NCI-H2171 (cell line): ENCODE results near the gene EZH2.

ENCODE experiments used
- DNase-seq: peaks from one replicate; lab custom pipeline; 2025; lab: John Stamatoyannopoulos, UW

The EZH2 gene

DNA sequence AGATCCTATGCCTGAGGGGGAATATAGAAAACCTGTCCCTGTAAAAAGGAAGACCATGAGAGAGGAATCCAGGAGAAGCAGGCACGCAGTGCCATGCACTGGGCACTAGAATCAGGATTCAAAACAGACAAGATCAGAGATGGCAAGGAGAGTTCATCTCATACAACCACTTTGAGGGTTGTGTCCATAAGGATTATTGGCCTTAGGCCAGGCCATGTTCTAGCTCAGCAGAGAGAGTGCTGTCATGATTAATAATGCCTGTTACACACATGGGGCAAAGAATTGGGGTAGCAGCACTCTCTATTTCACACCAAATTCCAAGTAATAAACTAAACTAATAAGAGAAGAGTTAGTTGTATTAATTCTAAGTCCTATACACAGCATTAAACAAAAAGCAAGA lies 29.1 kb downstream of the EZH2 start:
- no peak for DNase-seq

DNA sequence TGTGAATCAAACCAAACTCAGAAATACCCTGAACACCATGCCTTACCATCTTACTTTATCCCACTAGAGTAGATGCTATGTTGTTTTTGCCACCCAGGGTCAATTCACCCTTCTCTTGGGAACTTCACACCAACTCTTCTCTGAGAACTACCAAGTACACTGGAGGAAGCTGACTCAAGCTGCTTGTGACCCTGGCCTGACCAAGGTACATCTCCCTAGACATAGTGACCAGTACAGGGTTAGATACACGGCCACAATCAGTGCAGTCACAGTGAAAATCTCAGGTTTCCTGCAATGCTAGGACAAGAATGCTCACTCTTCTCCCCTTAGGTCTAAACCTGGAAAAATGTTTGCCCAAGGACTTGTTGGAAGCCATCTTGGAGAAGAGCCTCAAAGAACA lies 31.8 kb downstream of the EZH2 start:
- no peak for DNase-seq

DNA sequence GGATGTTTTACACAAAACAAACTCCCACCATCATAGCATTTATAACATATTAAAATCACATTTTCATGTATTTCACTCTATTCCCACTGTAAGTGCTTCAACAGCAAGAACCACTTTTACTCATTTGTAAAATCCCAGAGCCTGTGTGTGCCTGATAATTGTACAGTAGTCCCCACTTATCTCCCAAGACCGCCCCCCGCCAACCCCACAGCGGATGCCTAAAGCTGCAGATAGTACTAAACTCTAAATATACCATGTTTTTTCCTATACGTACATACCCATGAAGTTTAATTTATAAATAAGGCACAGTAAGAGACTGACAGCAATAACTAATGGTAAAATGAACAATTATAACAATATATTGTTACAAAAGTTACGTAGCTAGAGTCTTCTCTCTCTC lies 33.5 kb downstream of the EZH2 start:
- no peak for DNase-seq

DNA sequence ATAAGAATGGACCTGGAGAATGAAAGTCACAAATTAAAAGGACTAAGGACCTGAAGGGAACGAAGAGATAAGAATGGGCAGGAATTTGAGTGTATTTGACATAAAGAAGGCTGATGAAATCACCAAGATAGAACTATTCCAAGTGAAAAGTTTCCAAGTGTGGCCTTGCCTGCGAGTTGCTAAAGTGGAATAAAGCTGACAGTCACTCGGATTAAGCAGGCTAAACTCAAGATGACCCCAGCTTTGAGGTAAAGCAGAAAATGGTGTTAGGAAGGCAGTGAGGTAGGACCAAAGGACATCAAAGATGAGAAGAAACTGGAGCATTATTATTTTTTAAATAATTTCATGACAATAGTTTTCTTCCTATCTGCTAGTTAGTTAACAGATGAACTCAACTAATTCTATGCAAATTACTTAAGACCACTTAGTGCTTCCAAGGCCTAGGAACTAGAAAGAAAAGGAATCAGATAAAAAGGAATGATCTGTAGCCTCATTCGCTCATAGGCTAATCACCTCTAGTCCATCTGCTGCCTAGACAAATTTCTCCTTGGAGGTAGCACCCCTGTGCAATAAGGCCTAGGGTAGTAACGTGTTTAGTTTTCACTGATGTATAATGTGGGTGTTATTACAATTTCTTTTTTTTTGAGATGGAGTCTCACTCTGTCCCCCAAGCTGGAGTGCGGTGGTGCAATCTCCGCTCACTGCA lies 34.5 kb downstream of the EZH2 start:
- DNase-seq: no peak

DNA sequence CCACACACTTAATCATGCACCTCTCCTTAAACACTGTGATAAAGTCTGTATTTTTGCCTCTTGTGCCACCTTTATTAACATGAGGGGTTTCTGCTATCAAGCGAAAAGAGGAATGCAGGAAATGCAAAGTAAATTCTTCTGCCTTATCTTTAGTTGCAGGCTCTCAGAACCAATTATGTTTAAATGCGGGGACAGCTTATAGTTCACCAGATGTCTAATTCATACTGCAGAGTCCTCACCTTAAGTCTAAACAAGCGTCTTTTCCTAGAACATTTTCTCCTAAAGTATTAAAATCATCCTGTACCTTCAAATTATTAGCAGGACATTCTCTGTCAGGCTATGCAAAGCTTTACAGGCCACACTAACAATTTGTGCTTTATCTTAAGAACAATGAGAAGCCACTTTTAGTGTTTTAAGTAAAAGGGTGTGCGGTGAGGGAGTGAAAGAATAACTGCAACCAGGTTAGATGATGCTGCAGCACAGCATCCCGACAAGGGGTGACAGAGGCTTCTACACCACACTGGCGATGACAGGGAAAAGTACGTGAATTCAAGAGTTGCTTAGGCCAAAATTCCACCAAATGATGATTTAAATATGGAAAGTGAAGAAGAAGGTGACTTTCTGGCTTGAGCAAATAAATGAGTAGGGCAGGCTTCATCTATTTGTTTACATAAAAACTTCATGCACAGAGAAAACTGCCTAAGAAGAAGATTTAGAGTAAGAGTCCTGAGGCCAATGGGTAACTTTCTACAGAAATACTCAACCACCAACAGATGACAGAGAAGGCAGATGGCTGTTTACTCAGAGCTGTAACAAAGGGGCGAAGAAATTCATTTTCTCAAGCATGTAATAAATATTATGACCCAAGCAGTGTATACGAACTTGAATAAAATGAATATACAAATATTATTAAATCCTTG lies 36.0 kb downstream of the EZH2 start:
- DNase-seq: no peak

DNA sequence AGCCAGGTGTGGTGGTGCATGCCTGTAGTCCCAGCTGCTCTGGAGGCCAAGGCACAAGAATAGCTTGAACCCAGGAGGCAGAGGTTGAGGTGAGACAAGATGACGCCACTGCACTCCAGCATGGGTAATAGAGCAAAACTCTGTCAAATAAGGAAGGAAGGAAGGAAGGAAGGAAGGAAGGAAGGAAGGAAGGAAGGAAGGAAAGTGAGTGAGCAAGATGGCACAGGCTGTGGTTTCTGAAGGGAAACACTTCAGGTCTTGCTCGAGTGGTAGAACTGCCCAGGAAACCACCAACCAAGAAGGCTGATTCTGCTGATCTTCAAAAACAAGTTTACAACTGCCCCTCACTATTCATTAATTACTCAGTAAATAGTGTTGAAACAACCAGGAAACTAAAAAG lies 45.2 kb downstream of the EZH2 start:
- DNase-seq: no peak

DNA sequence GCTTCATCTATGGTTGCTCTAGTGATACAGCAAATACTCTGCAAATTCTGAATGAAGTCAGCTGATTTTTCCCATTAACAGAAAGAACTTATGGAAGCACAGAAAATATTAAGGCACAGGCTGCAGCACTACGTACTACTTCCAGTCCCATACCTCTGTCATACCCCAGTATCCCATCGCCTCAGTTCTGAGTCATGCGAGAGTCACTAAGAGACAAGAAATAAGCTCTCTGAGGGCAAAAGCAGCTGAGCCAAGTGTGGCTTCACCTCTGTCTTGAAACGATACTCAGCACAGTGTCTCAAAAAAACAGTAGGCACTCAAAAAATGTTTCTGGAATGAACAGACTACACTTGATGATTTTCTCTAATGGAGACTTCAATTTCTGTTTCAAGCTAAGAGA lies 48.2 kb downstream of the EZH2 start:
- DNase-seq: no peak

DNA sequence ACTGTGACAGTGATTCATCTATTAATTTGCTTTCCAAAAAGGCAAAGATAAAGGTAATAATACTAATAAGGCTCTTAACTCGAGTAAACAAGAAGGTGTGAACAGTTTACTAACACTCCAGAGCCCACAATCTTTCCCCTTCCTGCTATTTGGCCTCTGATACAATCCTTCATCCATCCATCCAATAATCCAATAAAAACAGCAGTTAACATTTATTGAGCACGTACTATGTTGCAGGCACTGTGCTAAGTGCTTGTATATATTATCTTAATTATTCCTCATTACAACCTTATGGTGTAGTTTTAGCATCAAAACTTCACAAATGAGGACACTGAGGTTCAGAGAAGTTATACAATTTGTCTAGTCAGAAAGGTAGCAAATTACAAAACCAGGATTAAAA lies 49.5 kb downstream of the EZH2 start:
- no peak for DNase-seq

DNA sequence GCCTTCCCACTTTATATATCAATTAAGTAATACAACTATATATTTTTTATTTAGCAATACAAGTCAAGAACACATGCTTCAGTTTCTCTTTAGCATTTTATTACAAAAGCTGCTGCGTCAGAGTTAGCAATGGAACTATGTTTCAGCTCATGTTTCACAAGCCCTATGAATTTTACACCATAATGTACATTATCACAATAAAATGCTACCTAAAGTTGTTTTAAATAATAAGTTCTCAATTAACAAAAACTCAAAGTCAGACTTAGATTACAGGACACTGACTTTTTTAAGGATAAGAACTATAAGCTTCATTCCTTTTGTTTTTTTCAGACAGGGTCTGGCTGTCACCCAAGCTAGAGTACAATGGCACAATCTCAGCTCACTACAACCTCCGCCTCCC lies 52.3 kb downstream of the EZH2 start:
- DNase-seq: no peak

DNA sequence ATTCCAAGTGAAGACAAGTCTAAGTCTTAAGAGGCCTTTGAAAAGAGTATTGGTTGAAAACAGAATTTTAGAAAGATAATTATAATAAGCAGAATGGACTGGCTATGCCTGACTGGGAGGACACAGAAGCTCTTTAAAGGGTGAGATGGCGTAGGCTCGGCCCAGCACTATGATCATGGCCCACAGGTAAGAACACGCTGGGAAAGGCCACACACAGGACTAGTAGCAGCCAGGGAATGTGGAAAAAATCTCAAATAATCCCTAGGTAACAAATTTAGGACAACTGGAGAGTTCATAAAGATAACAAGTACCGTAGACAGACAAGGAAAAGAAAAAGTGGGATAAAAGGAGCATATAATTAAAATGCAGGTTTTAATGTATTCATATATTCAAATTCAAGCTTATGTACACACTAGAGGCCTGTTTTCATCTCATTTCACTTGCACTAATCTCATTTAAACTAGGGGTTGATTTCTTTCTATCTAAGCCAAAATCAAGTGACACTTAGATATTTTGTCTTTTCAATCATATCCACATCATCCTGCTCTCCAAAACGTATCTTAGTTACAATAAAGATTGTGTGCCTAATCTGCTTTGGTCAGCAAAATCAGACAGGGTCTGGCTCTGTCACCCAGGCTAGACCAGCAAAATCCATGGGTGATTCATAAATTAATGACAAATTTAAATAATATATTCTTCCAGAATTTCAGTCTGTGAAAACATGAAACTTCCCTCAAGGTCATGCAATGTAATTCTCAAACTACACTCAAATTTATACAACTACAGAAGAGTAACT lies 53.0 kb downstream of the EZH2 start:
- DNase-seq: no peak

DNA sequence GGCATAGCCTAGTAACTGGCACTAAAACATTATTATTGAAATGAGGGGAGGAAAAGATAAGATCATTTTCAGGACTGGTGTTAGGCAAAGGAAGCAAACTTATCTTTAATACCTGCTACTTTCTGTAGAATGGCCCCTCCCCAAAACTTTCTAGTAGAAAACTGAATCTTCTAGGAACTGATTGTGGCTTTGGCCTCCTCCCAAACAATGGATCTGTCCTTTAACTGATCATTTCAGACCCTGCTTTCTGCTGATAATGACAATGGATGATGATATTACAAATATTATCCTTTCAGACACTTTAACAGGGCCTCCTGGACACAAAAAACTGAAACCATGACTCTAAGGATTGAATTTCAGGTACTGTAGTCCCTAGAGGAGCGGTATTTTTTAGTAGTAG lies 55.1 kb downstream of the EZH2 start:
- no peak for DNase-seq

DNA sequence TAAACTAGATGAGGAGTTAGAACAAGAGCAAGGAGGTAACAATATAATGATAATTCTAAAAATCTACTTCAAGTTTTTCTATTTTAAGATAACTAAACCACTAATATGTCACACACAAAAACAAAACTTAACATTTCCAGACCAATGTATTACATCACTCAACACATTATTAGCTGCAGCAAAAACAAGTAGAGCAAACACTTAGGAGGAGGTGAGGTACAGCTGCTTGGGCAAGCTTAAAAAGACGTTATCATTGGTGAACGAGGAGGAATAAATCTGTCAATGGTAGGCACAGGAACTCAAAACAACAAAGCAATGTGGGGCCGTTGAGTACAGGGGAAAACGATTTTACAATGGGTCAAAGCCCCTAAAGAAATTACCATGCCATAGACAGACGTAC lies 58.8 kb downstream of the EZH2 start:
- no peak for DNase-seq

DNA sequence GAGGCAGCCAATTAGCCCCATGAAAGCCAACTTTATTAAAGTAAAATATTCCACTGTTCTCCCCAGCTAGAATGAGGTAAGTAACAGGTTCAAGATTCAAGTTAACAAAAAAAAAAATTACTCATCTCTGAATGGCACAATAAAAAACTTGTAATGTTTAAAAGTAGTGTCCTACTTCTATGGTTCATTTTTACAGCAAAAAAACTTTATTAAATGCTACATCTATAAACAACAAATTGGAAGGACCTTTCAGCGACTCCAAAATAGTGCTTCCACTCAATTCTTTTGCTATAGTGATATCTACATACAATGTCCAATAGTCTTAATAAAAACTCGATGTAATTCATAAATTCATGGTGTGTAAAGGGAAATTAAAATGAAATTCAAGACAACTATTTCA lies 59.2 kb downstream of the EZH2 start:
- DNase-seq: no peak

DNA sequence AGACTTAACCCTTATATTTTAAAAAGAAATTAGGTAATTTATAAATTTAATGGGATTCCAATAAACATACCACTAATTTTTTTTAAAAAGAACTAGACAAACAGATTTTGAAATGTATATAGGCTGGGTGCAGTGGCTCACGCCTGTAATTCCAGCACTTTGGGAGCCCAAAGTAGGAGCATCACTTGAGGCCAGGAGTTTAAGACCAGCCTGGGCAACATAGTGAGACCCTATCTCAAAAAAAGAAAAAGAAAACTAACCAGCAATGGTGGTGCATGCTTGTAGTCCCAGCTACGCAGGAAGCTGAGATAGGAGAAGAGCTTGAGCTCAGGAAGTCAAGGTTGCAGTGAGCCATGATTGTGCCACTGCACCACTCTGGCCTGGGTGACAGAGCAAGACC lies 62.7 kb downstream of the EZH2 start:
- DNase-seq: no peak

DNA sequence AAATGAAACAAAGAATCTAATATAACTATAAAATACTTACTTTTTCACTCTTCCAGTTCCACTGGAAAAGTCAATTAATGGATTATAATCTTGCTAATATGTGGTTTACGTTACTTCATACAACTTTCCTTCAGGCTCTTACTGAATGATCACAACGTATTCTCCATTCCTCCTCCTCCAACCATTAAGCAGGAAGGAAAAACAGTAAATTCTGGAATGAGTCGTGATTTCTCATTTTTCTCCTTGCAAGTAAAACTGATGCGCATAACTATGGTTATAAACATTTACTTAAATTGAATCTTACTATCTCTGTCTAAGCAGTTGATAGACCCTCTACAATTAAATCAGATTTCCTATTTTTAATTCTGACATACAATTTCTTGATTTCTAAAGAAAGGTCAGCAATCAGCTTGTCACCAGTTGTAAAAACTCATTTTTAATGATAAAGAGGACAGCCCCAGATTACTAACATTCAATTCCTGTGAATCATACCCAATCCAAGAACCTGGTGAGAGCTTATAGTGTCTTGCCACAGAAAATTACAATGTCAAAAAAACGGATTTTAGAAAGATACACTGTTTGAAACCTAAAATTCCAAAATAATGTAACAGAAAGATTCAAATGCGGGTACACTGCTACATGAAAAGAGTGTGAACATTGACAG lies 64.3 kb downstream of the EZH2 start:
- DNase-seq: no peak

DNA sequence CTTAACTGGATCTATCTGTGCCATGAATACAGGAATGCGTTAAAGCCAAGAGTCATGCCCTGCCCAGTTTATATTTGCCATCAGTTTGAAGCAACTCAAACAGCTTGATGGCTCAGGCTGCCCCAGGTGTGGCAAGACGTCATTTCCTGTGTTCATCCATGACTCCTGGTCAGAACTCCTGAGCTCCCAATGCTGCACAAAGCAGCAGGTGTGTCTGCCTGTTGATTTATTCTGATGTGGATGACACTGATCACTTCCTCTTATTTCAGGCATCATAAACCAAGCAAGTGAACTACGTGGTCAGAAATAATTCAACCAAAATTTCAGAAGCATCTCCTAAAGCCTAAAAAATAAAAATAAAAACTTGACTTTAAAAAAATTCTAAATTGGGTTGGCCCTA lies 68.5 kb downstream of the EZH2 start:
- DNase-seq: no peak

DNA sequence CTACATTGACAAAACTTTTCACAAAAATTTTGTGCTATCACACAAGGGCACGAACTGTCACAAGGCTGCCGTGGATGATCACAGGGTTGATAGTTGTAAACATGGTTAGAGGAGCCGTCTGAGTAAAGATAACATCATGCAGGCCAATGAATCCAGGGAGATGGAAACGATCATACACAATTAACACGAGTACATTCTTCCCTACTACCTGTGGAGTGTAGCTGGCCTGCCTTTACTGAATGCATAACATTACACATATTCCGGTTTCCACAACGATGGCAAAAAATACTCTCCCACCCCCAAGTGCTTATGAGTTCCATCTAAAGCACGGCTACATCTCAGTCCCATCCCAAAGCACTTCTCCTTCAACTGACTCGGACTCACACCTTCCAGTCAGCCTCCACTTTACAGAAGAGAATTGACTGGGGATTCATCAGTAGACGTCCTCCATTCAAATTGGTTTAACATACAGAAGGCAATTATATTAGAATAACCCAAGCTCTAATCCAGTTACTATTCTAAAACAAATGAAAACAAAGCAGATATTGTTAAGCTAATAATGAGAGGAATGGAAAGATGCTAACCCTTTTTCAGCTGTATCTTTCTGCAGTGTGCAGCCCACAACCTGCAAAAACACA lies 69.0 kb downstream of the EZH2 start:
- no peak for DNase-seq

DNA sequence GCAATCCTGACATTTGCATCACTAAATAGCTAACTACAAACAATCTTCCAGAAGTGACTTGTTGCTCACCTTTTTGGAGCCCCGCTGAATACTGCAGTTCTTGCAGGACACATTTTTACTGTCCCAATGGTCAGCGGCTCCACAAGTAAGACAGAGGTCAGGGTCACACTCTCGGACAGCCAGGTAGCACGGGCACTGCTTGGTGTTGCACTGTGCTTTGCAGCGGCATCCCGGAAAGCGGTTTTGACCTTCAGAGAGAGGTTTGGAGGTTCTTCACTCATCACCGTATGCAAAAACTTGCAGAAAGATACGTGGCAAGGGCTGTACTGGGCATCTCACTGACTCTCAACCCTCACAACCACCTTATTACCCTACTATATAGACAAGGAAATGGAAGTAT lies 70.2 kb downstream of the EZH2 start:
- DNase-seq: no peak

DNA sequence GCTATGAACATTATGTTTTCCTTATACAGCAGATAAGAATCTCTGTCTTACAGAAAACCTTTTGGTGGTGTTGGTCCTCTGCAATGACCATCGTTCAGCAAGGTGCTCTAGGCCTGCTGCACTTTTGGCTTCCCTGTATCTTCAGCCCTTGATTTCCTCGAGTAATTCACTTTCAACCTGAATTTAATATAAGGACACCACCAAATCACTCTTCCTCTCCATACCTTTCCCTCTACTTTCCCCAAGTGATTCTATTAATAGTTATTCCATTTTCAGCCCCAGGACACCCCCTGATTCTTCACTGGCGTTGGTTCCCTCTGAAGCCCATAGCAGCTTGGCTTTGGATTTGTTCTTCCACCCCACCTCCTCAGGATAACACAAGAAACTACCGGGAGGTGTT lies 72.2 kb downstream of the EZH2 start:
- DNase-seq: no peak

DNA sequence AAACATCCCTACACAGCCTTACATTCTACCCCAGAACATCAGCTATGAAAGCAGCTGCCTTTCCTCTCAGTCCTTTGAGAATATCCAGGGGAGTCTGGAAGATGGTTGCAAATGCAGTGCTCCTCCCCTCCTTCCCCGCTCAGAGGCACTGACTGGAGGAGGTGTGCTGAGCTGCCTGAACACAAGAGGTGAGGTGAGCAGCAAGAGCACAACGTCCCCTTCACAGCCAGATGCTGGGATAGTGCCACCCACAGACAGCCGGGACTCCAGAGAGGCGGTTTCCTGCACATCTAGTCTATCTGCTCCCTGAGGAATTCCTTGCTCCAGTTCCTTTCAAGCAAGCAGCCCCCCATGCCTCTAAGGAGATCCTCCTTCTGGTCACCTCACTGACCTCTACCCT lies 74.2 kb downstream of the EZH2 start:
- DNase-seq: no peak

DNA sequence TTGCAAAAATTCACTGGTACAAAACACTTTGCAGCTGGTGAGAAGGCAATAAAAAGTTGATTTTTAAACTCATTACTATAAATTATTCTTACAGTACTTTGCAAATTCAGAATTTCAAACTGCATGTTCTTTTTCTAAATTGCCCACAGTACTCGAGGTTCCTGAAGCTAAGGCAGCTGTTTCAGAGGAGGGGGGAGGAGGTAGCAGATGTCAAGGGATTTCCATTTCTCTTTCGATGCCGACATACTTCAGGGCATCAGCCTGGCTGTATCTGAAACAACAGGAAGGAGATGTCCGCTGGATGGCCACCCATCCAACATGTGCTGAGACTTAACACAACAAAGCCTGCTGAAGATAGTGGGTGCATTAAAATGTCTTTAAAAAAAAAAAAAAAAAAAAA lies 76.7 kb downstream of the EZH2 start:
- DNase-seq: peak; percentile 30

DNA sequence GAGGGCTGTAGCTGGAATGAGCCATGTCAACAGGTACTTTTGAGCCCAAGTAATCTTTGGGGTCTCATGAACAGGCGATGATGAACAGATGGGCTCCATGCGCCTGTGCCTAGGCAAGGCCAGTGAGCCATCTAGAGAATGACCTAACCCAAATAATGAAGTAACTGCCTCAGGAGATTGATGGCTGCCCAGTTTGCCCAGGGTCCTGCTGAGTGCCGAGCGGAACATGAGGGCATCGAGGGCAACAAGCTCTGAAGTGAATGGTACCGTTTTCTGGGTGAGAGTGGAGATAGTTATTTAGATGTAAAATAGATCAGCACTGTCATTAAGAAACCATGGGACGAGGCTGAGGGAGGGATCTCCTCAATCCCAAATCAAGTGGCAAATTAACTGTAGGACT lies 77.9 kb downstream of the EZH2 start:
- no peak for DNase-seq
